EH (cell line): ENCODE data around the gene VGLL3.
"Not testable (repeated sequence)": the region's sequence is repeated elsewhere in the genome, so short reads cannot be mapped to it uniquely, and the experiment has no call there.

Experiments used
- DNase-seq: peaks from one replicate; pipeline ENCODE4 v3.0.0-alpha.2; 2015; ENCODE audit warnings: low read depth

VGLL3 gene

DNA sequence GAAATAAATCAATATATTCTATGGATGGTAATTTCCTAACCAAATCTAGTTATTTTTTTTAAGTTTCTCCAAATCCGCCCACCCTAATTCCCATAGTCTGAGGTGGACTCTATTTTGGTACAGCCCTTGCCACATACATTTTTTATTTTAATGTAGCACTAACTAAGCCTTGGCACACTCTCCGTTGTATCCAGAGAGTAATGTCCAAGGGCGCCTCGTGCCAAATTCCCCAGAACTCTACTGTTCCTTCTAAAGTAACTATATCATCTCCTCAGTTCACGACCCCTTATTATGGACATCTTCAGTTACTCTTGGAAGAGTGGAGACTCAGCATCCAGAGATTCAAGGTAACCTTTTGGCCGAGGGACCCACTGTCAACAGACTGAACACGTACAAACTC lies 1.3 kb downstream of the VGLL3 start:
- DNase-seq = peak; percentile 44

DNA sequence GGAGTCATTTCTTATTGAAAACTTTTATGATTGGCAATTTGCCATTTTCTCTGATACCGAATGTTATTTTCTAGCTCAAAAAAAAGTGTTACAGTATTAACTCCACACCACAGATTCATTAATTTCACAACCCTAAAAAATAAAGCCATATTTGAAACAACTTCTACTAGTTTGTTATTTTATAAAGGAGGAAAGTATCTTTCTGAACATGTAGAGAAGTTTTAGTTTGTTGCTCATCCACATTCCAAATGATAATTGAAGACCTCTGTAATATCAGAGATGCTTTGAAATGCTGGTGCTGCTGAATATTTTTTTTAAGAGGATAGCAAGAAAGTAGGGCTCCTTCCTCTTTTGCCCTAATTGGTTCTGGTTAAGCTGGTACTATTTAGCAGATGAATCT lies 1.9 kb downstream of the VGLL3 start:
- peak; percentile 48 for DNase-seq

DNA sequence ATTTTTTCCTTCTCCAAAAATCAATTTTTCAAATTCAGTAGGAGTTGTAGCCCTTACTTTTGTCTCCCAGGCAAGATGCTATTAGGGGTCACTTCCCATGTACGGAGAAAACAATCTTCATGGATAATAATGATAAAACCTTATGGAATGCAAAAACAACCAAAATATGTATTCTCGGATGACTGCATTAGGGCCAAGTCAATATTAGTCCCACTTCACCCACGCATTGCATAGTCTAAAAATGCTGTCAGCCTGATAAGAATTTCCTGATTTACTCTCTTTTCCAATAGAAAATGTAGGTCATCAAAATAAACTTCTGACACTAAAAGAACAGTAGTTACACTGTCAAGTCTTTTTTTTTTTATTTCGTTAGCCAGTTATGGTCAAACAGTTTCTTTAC lies 2.7 kb downstream of the VGLL3 start:
- DNase-seq = peak; percentile 89

DNA sequence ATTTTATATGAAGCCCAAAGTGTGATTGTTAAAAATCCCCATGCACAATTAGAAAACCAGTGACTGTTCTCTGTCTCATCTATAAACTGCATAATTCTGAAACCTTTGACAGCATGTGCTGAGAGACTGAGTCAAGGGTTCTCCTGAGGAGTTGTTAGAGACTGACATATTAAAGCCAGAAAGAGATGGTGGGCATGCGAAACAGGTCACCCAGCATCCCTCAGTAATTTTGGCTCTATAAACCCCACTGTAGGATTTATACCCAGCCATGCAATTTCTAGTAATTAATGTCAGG lies 3.6 kb downstream of the VGLL3 start:
- no peak for DNase-seq

DNA sequence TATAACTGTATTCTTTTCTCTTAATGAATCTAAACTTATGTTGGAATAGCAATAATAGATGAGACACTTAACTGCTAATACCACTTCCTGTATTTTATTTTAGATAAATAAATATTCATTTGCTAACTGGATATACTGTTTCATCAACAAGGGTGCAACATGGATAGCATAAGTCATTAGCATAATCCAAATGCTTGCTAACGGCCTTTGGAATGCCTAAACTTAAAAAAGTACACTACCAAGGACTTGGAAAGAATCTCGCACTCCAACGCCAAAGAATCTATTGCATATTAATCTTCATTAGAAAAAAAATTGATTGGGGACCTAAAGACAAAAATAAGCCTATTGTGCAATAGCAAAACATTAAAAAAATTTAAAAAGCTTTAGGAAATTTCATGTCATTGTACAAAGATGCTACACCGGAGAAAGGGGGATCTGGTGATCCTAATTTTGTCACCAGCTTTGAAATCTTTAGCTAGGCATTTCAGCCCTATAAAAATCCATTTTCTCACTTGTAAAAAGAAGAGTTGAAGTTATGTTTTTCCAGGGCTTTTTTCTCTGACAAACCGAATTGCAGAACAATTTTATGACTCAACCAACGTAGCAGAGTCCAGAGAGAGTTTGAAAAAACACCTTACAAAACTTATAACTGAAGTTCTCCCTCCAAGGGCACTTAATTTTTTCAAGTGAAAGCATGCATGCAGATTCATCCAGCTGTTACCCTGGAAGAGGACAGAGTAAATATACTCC lies 4.1 kb downstream of the VGLL3 start:
- DNase-seq = peak; percentile 65

DNA sequence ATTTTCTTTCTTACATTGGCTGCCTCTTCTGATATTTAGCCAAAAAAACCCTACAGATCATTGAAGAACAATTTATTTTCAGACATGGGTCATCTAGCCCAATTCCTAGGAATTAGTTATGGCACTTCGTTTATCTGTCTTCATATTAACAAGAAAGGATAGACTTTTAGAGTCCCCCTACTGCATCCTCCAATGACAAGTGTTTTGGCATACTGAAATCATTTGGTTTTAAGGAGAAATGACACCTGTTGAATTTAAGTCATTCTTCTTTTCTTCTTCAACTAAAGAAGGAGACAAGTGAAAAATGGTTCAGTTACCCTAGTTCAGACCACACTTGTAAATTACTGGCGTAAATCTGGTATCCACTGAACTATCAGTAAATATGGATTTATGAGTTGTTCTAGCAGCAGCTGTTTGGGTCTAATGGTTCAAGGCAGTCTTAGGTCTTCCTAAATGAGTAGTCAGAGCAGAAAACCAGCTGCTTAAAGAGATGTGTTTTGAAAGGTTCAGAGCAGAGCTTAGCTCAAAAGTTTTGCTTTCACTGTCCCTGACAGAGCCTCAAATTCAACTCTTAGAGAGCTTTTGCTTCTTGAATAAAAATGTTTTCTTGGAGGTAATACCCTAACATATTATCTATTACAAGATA lies 5.6 kb downstream of the VGLL3 start:
- DNase-seq = no peak

DNA sequence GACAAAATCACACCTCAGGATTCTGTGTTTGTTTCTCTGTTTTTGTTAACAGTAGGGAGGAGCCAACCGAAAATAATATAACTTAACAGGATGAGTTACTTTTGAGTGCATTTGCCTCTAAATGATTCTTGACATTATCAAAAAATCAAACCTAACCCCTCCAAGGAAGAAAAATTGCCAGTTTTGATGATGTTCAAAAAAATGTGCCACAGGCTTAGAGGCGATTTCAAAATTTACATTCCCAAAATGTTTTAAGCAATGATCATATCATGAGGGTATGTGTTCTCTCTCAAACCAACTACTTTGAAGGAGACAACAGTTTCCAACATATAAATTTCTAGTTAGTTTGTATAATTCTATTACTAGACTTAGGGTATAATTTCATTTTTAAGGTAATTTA lies 6.7 kb downstream of the VGLL3 start:
- peak; percentile 80 for DNase-seq

DNA sequence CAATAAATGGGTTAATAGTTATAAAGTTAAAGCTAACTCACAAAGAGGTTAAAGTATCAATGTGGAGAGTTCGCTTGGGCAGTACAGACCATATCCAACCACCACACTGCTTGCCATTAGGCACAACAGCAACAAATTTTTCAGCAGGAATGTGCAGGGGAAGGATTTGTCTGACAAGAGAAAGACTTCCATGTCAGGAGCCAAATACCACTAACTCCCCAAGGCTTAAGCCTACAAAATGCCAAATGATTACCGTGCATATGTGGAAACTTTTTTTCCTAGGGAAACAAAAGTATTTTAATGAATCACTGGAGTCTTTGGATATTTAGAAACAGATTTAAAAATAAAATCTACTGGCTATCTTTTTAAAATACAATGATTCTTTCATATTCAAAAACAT lies 8.1 kb downstream of the VGLL3 start:
- peak; percentile 92 for DNase-seq

DNA sequence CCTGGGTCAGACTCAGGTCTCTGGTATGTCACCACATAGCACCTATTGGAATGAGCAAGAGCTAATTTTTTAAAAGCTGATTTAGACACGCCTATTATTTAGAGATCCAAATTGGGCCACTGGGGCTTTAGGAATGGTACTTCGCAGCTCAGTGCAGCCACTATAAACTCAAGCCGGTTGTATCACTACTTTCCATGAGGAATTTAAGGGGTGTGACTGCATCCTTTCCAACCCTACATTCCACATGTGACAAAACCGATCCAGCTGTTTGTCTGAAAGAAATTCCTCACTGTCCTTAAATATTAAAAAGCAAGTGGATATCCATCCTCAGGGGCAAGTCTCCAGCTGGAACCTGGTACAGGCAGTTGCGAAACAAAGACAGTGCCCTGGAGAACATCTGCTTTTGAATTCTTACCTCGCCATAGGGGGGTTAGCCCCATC lies 12.8 kb downstream of the VGLL3 start:
- DNase-seq = peak; percentile 76

DNA sequence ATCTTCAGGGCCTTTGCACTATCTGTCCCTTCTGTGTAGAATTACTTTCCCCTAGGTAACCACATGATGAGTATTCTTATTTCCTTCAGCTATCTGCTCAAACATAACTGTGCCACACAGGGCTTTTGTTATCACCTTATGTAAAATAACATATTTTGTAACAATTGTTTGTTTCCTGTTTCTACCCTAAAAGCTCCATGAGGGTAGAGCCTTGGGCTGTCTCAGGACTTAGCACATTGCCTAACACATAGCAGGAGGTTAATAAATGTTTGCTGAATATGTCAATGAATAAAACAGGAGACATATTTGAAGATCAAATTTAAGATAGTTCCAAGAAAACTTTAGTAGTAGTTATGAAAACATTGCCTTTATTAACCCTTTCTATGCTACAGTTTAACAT lies 14.7 kb downstream of the VGLL3 start:
- DNase-seq = no peak

DNA sequence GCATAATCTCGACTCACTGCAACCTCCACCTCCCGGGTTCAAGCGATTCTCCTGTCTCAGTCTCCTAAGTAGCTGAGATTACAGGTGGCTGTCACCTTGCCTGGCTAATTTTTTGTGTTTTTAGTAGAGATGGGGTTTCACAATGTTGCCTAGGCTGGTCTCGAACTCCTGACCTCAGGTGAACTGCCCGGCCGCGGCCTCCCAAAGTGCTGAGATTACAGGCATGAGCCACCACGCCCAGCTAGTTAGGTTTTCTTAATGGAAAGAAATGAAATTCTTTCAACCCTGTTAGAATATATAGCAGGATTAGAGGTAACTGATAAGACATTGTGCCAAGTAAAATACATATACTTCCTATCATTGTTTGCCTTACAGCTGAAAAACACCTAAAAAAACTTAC lies 16.8 kb downstream of the VGLL3 start:
- not testable (repeated sequence) for DNase-seq

DNA sequence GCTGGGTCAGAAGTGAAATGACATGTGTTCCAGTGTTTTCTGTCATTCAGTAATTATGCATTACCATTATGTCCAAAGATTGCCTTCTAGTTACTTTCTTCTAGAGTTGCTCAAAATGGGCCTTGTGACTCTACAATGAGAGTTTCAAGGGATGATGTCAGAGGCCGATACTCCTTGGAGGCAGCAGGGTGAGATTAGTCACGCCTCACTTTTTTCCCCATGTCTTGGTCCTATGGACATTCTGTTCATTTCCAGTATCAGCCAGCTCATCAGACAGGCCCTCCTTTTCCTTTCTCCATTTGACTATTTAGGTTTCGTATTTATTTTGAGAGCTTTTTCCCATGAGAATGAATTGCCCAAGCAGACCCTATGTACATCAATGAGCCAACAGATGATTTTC lies 17.5 kb downstream of the VGLL3 start:
- DNase-seq = peak; percentile 94

DNA sequence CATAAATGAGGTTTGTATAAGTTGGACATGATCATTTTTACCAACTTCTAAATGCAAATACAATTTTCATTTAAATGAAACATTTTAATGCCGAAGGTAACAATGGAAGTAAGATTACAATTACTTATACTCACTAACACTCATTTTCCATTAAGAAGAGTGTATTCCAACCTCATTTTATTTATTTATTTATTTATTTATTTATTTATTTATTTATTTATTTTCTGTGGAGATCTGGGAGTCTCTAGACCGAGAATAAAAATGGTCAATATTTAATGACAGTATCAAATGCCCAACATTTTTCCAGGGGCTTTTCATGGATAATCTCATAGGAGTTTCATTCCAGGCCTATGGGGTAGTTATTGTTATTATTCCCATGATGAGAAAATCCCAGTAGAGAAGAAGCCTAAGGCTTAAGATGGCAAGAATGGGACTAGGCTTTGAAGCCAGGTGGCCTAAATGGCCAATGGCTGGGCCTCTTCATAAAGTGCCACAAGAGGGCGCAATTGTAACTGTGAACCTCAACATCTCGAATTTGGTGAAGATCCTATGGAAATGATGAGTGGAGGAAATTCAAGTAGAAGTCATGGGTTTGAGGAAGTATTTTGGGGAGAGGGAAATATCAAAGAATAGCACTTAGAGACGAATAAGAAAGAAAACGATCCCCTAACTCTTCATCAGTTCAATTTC lies 21.3 kb downstream of the VGLL3 start:
- DNase-seq = peak; percentile 66

DNA sequence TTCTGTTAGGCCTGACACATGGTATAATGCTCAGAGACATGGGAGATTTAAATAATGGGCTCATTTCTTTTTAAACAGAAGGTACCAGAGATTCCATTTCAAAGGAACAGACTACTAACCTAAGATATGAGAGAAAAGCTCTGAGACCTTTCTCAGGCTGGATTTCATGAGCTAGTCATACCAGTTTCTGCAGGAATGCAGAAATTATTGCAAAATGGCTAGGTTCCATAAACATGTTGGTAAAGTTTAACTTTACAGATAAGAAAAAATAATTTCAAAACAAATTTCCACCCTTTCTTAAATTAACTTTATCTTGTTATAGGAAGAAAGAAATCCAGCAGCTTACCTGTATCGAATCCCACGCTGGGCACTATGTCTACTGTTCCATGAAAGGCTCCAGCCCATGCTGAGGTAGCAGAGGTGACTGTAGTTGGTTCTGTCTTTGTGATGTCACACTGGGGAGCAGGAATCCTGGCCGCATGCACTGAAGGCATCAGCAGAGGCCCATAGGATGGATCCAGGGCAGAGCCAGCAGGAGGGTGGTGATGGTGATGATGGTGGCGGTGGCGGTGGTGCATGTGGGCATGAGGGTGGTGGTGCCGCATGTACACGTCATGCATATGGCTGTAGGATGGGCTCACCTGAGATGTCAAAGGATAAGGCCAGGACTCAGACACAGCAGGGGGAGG lies 22.6 kb downstream of the VGLL3 start:
- DNase-seq = no peak

DNA sequence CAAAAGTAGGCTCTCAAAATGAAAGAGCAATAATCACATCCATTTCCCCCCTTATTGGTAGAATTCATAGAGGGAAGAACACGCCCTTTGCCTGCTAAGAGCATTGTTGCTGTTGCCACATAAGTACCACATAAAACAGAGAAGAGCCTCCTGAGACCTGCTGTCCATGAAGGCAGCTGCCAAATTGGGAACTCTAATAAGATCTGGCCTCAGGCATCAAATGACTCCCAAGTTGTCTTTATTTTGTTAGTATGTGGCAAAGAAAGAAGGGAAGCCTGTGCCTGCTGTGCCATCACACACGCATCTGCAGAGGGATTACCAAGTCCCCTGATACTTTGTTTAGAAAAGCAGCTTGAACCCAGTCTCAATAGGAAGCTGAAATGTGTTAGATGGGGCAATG lies 23.9 kb downstream of the VGLL3 start:
- peak; percentile 34 for DNase-seq

DNA sequence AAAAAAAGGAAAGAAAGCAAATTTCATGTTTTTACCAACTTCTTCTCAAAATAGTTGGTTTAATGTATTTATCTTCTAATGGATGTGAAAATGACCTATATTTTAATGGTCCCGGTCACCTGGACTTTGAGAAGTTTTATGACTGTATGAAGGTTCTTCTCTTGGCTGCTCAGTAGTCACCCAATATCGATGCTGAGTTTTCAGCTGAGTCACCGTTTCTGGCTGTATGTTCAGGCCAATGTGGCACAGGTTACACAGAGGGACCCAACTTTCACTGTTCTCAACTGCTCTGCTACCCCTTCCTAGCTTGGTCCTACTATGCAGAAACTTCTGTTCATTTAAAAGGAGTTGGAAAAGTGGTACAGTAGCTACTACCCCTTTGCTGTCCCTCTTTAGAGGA lies 25.8 kb downstream of the VGLL3 start:
- no peak for DNase-seq

DNA sequence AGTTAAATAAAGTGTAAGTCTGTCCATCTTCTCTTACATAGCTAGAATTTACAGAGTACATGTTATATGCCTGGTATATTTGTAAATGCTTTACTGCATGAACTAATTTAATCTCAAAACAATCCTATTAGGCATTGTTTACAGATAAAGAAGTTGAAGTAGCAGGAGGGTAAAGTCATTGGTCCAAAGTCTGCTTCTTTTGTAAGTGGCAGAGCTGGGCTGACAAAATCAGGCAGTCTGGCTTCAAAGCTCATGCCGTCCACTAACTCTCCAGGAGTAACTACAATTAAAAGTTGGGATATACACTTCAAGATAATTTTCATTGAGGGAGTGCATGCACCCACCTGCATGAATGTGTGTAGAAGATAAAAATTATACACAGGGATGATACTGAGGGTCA lies 27.3 kb downstream of the VGLL3 start:
- DNase-seq = no peak

DNA sequence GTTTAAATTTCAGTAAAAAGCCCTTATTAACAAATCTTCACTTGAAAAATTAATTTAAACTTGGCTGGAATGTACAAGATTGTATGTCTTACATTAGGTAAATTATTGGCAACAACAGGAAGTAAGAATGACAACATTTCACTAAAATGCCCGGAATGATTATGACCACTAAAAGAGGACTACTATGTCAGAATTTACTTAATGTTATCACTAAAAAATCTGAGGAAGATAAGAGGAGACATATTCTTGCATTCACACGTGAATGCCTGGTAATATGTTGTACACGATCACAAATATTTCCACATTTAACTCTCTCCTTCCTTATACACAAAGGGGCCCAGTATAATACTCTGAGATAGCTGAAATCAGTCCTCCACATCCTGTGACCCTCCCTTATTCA lies 29.7 kb downstream of the VGLL3 start:
- peak; percentile 63 for DNase-seq

DNA sequence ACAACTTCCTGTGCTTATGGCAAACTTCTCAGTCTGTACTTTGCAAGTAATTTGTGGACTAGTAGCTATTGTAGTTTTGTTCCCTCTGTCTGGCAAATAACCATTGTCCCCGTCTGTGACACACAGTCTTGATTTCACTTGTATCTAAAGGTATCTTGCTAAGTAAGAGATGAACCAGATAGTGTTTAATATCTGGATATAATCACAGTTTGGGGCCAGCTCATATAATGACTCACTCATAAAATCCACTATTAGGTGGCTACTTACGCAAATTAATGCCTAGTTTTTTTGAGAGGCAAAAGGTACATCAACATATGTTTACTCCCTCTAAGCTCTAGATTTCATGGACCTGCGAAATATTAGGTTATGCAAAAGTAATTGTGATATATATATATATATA lies 30.4 kb downstream of the VGLL3 start:
- peak; percentile 46 for DNase-seq

DNA sequence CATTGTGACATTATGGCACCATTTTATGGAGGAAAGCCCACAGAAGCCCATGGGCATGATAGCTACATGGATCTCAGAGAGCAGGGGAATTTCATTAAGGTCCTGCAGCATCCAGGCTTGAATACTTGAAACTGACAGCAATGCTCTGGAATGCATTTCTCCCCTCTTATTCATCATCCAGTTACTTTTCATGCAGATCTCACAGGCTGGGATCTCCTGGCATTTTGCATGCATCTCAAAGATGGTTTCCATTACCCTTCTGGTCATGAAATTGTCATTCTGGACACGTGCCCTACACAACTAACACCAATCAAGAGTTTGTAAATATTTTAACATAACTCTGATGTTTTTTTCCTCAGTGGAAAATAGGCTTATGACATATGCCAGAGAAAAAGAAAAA lies 32.4 kb downstream of the VGLL3 start:
- DNase-seq = peak; percentile 95

DNA sequence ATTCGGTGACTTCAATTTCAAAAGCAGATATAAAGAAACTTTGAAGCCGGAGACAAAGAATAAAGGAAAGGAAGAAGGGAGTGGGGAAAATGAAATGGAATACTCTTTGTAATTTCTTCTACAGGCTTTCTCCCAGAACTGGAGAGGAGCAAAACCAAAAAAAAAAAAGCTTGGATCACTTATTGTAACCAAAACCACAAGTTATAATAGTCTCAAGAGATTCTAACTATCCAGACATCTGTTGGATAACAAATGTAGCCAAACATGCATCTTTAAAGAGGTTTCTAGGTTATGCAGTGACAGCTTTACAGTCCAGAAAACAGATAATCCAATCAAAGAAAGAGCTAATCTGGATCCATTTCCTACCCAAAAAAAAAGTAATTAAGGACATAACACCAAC lies 36.2 kb downstream of the VGLL3 start:
- DNase-seq = peak; percentile 53

DNA sequence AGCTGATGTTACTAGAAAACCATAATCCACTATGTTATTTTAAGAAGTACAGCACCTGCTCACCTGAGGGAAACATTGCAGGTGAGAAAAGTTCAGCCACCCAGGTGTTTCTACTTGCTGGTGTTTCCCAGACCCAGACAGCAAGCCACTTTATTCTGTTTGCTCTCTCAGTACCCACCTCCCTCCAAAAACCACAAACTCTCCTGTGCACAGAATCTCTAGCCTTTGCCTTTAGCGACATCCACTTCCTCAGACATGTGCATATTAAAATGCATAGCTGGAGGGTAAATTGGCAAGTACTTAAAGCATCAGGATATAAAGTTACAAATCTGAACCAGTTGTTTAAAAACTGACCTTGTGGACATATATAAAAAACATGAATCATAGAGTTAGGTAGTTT lies 36.7 kb downstream of the VGLL3 start:
- DNase-seq = peak; percentile 73

DNA sequence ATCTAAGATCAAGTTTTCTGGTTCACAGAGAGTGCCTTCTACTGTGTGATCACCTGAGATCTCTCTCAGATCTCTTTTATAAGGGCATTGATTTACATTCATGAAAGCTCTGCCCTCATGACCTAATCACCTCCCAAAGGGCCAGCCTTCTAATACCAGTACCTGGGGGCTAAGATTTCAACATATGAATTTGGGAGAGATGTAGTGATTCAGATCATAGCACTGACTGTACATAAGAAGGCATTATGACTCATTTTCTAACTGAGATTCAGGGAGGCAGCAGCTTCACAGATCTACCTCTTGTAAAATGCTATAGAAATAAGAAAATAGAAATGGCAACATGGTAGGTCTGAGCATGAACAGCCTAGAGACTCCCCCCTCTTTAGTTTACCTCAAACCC lies 39.6 kb downstream of the VGLL3 start:
- peak; percentile 70 for DNase-seq
